ENCODE measurements around the gene RHOF.

DNA sequence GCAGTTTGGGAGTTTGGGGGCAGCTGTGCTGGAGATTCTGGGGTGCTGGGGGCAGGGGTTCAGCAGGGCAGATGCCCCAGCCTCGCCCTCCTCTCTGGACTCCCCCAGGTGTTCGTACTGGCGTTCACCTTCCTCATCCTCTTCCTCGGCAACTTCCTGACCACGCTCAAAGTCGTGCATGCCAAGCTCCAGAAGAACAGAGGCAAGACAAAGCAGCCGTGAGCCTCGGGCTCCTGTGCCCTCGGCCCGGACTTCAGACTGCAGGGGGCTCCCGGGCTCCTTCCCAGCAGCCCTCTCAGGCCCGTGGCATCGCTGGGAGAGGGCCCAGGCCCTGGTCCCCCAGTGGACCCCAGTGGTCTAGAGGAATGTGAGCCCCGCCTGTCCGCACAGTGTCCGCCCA is 18.0 kb downstream of the RHOF start:
- TF ChIP-seq, protein P1, sequence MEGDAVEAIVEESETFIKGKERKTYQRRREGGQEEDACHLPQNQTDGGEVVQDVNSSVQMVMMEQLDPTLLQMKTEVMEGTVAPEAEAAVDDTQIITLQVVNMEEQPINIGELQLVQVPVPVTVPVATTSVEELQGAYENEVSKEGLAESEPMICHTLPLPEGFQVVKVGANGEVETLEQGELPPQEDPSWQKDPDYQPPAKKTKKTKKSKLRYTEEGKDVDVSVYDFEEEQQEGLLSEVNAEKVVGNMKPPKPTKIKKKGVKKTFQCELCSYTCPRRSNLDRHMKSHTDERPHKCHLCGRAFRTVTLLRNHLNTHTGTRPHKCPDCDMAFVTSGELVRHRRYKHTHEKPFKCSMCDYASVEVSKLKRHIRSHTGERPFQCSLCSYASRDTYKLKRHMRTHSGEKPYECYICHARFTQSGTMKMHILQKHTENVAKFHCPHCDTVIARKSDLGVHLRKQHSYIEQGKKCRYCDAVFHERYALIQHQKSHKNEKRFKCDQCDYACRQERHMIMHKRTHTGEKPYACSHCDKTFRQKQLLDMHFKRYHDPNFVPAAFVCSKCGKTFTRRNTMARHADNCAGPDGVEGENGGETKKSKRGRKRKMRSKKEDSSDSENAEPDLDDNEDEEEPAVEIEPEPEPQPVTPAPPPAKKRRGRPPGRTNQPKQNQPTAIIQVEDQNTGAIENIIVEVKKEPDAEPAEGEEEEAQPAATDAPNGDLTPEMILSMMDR (IDR thresholded peaks at IDR 0.05), result no peak
- no peak for TF ChIP-seq EZH2 (IDR thresholded peaks at IDR 0.05; ENCODE audit: borderline replicate concordance, insufficient read depth, low read depth, low read length, poor library complexity, severe bottlenecking)
